ENCODE measurements around the gene BEST2.

The BEST2 gene

DNA sequence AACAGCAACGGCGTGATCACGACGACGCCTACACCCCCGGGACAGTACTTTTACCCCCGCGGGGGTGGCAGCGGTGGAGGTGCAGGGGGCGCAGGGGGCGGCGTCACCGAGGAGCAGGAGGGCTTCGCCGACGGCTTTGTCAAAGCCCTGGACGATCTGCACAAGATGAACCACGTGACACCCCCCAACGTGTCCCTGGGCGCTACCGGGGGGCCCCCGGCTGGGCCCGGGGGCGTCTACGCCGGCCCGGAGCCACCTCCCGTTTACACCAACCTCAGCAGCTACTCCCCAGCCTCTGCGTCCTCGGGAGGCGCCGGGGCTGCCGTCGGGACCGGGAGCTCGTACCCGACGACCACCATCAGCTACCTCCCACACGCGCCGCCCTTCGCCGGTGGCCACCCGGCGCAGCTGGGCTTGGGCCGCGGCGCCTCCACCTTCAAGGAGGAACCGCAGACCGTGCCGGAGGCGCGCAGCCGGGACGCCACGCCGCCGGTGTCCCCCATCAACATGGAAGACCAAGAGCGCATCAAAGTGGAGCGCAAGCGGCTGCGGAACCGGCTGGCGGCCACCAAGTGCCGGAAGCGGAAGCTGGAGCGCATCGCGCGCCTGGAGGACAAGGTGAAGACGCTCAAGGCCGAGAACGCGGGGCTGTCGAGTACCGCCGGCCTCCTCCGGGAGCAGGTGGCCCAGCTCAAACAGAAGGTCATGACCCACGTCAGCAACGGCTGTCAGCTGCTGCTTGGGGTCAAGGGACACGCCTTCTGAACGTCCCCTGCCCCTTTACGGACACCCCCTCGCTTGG is 40.7 kb downstream of the BEST2 start:
- Histone ChIP-seq H4K20me1 (ENCODE audit: insufficient read depth, low read length) (no peaks in the 10 kb centered on the region), H3K4me2 (ENCODE audit: low read depth, low read length) (peak overlapping the region; percentile 99), H3K4me1 (ENCODE audit: low read length) (peaks cover 31% of the 10 kb centered on the region), H3K79me2 (ENCODE audit: low read length) (peaks cover 15% of the 10 kb centered on the region), H3K27me3 (replicated peaks; ENCODE audit: insufficient read depth, low read length) (no peaks in the 10 kb centered on the region), H3K9me2 (replicated peaks; ENCODE audit: insufficient read depth, low read length) (no peaks in the 10 kb centered on the region), H3K27ac (ENCODE audit: low read length) (peak overlapping the region; percentile 97), H3K9ac (ENCODE audit: low read length) (peak overlapping the region; percentile 94), H2AFZ (ENCODE audit: low read length) (peak overlapping the region; percentile 39; the same call in 1 of the 2 replicates), H3K36me3 (replicated peaks; ENCODE audit: insufficient read depth, low read length) (no peaks in the 10 kb centered on the region), H3F3A (ENCODE audit: insufficient read depth, low read length) (peaks cover 49% of the 10 kb centered on the region), H3K9me3 (replicated peaks; ENCODE audit: insufficient read depth, low read length) (no peaks in the 10 kb centered on the region), H3K4me3 (ENCODE audit: low read length) (peak overlapping the region; percentile 93)
- TF ChIP-seq EZH2 (optimal IDR thresholded peaks at IDR 0.05; ENCODE audit: low read depth, low read length) (no peak), EZH2phosphoT487 (IDR thresholded peaks at IDR 0.05; ENCODE audit: low read length) (no peak)
- TF ChIP-seq, protein P1, sequence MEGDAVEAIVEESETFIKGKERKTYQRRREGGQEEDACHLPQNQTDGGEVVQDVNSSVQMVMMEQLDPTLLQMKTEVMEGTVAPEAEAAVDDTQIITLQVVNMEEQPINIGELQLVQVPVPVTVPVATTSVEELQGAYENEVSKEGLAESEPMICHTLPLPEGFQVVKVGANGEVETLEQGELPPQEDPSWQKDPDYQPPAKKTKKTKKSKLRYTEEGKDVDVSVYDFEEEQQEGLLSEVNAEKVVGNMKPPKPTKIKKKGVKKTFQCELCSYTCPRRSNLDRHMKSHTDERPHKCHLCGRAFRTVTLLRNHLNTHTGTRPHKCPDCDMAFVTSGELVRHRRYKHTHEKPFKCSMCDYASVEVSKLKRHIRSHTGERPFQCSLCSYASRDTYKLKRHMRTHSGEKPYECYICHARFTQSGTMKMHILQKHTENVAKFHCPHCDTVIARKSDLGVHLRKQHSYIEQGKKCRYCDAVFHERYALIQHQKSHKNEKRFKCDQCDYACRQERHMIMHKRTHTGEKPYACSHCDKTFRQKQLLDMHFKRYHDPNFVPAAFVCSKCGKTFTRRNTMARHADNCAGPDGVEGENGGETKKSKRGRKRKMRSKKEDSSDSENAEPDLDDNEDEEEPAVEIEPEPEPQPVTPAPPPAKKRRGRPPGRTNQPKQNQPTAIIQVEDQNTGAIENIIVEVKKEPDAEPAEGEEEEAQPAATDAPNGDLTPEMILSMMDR (IDR thresholded peaks at IDR 0.05; ENCODE audit: low read length), result no peak
- peak; percentile 86 for DNase-seq

DNA sequence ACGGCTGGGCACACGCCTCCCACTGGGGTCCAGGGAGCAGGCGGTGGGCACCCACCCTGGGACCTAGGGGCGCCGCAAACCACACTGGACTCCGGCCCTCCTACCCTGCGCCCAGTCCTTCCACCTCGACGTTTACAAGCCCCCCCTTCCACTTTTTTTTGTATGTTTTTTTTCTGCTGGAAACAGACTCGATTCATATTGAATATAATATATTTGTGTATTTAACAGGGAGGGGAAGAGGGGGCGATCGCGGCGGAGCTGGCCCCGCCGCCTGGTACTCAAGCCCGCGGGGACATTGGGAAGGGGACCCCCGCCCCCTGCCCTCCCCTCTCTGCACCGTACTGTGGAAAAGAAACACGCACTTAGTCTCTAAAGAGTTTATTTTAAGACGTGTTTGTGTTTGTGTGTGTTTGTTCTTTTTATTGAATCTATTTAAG is 41.3 kb downstream of the BEST2 start:
- Histone ChIP-seq H3K9ac (ENCODE audit: low read length) (peak overlapping the region; percentile 94), H3K79me2 (ENCODE audit: low read length) (peaks cover 15% of the 10 kb centered on the region), H3K27ac (ENCODE audit: low read length) (peak overlapping the region; percentile 97), H3K9me2 (replicated peaks; ENCODE audit: insufficient read depth, low read length) (no peaks in the 10 kb centered on the region), H3K4me3 (ENCODE audit: low read length) (peak overlapping the region; percentile 93), H3K36me3 (replicated peaks; ENCODE audit: insufficient read depth, low read length) (no peaks in the 10 kb centered on the region), H4K20me1 (ENCODE audit: insufficient read depth, low read length) (no peaks in the 10 kb centered on the region), H3F3A (ENCODE audit: insufficient read depth, low read length) (peaks cover 49% of the 10 kb centered on the region), H3K27me3 (replicated peaks; ENCODE audit: insufficient read depth, low read length) (no peaks in the 10 kb centered on the region), H3K9me3 (replicated peaks; ENCODE audit: insufficient read depth, low read length) (no peaks in the 10 kb centered on the region), H3K4me2 (ENCODE audit: low read depth, low read length) (peak overlapping the region; percentile 99), H3K4me1 (ENCODE audit: low read length) (peaks cover 31% of the 10 kb centered on the region), H2AFZ (ENCODE audit: low read length) (peak overlapping the region; percentile 39; the same call in 1 of the 2 replicates)
- DNase-seq, result no peak
- TF ChIP-seq EZH2 (optimal IDR thresholded peaks at IDR 0.05; ENCODE audit: low read depth, low read length), result no peak
- no peak for TF ChIP-seq EZH2phosphoT487 (IDR thresholded peaks at IDR 0.05; ENCODE audit: low read length)

DNA sequence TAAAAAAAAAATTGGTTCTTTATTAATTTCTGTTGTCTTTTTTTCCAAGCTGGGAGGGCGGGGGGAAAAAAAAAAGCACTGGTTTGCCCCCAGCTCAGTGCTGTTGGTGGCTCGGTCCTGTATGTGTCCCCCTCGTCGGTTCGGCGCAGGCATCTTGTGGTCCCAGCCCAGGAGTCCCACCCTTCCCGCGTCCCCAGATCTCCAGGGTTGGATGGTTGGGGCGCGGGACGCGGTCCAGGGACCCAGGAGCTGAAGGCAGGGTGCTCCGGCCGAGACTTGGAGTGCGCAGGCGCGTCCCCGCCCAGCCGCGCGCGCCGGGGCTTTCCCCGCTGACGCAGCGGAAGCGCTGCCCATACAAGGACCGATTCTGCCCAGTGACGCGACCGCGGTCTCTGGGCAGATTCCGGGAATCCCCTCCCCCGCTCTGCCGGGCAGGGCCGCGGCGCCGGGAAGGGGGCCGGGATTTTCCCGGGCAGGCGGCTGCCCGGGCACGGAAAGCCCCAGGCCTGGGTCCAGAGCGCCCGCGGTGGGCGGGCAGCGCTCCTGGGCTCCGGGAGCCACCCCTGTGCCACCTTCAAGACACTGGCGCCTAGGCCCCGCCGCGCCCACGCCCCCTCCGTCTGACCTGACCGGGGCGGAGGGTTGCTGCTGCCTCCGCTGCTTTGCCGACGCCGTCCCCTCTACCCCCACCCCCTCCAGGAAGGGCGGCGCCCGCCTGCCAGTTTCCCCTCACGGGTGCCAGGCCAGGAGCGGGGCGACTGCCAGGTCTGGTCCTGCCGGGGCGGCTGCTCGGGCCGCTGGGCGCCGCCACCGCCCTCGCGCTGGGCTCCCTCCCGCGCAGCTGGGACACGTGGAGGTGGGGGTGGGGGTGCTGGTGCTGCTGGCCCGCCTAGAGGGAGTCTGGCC is 42.0 kb downstream of the BEST2 start:
- H3K27me3 ChIP-seq (replicated peaks; ENCODE audit: insufficient read depth, low read length), result no peaks in the 10 kb centered on the region
- H3K27ac ChIP-seq (ENCODE audit: low read length), result peak overlapping the region; percentile 97
- H3K4me3 ChIP-seq (ENCODE audit: low read length), result peak overlapping the region; percentile 93
- H3K36me3 ChIP-seq (replicated peaks; ENCODE audit: insufficient read depth, low read length), result no peaks in the 10 kb centered on the region
- no peaks in the 10 kb centered on the region for H3K9me2 ChIP-seq (replicated peaks; ENCODE audit: insufficient read depth, low read length)
- peak; percentile 93 for DNase-seq
- H2AFZ ChIP-seq (ENCODE audit: low read length), result peak overlapping the region; percentile 43; the same call in 1 of the 2 replicates
- peaks cover 25% of the 10 kb centered on the region for H3K4me1 ChIP-seq (ENCODE audit: low read length)
- H3F3A ChIP-seq (ENCODE audit: insufficient read depth, low read length), result peaks cover 45% of the 10 kb centered on the region
- TF ChIP-seq EZH2phosphoT487 (IDR thresholded peaks at IDR 0.05; ENCODE audit: low read length) (no peak), EZH2 (optimal IDR thresholded peaks at IDR 0.05; ENCODE audit: low read depth, low read length) (no peak)
- TF ChIP-seq, protein P1 (IDR thresholded peaks at IDR 0.05; ENCODE audit: low read length), result no peak
- H3K9ac ChIP-seq (ENCODE audit: low read length), result peak overlapping the region; percentile 94
- peaks cover 15% of the 10 kb centered on the region for H3K79me2 ChIP-seq (ENCODE audit: low read length)
- H4K20me1 ChIP-seq (ENCODE audit: insufficient read depth, low read length), result no peaks in the 10 kb centered on the region
- peak overlapping the region; percentile 99 for H3K4me2 ChIP-seq (ENCODE audit: low read depth, low read length)
- H3K9me3 ChIP-seq (replicated peaks; ENCODE audit: insufficient read depth, low read length), result no peaks in the 10 kb centered on the region

Measured in MM.1S (cell line).